LNCAP (cell line): ENCODE data around the gene INPP4A.

Experiments used
- TF ChIP-seq, protein P1 (sequence below): fragments of 450-650 bp; IDR thresholded peaks from 2 replicates; pipeline ENCODE4 v1.5.1; 2017; ENCODE audit warnings: mild to moderate bottlenecking

Gene INPP4A

GRCh38 chr2:98507461-98507860 lies 62.8 kb downstream of the INPP4A start:
- TF ChIP-seq, protein P1, sequence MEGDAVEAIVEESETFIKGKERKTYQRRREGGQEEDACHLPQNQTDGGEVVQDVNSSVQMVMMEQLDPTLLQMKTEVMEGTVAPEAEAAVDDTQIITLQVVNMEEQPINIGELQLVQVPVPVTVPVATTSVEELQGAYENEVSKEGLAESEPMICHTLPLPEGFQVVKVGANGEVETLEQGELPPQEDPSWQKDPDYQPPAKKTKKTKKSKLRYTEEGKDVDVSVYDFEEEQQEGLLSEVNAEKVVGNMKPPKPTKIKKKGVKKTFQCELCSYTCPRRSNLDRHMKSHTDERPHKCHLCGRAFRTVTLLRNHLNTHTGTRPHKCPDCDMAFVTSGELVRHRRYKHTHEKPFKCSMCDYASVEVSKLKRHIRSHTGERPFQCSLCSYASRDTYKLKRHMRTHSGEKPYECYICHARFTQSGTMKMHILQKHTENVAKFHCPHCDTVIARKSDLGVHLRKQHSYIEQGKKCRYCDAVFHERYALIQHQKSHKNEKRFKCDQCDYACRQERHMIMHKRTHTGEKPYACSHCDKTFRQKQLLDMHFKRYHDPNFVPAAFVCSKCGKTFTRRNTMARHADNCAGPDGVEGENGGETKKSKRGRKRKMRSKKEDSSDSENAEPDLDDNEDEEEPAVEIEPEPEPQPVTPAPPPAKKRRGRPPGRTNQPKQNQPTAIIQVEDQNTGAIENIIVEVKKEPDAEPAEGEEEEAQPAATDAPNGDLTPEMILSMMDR = no peak

DNA sequence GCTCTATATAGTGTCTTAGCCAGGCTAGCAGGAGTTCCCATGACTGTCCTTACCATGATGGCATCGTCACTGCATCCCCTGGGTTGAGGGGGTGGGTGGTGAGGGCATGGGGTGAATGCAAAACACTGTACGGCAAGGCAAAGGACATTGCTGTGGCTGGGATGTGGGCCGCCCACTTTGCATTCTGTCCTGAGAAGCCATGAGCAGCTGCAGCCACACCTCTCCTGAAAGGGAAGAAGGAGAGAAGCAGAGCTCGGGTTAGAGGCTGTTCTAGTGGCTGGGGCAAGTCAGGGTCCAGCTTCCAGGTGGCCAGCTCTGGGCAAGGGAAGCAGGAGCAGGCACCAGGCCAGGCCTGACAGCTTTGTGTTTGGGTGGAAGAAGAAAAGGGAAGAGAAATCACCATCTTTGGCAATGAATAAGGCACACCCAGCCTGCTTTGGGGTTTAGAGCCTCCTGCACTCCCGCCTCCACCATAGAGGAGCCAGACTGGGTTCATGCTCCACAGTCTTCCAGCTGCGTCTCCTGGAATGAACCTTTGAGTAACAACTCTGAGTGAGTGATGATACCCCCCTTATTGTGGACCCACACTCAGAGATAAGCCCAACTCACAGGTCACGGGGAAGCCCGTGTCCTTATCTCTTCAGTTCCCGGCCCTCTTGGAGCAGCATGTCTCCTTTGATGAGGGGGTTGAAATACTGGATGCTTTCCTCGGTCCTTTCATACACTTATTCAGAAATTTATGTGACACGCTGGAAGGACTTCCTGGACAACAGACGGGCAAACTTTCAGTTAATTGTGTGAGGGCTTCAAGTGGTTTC lies 63.4 kb downstream of the INPP4A start:
- TF ChIP-seq, protein P1 = no peak

DNA sequence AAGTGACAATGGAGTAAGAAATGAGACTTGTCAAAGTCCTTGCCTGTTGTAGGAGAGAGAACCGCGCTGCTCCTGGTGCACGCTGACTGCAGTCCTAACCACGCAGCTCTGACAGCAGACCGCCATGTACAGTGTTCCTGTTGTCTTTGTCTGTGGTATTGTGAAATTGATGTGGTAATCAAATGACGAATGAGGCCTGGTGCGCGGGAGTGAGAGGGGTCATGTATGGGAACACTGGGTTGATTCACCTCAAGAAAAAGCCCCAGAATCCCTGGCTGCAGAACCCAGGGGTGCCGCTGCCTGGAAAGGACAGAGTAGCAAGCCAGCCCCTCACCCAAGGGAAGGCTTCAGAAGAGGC lies 64.0 kb downstream of the INPP4A start:
- TF ChIP-seq, protein P1 = no peak

DNA sequence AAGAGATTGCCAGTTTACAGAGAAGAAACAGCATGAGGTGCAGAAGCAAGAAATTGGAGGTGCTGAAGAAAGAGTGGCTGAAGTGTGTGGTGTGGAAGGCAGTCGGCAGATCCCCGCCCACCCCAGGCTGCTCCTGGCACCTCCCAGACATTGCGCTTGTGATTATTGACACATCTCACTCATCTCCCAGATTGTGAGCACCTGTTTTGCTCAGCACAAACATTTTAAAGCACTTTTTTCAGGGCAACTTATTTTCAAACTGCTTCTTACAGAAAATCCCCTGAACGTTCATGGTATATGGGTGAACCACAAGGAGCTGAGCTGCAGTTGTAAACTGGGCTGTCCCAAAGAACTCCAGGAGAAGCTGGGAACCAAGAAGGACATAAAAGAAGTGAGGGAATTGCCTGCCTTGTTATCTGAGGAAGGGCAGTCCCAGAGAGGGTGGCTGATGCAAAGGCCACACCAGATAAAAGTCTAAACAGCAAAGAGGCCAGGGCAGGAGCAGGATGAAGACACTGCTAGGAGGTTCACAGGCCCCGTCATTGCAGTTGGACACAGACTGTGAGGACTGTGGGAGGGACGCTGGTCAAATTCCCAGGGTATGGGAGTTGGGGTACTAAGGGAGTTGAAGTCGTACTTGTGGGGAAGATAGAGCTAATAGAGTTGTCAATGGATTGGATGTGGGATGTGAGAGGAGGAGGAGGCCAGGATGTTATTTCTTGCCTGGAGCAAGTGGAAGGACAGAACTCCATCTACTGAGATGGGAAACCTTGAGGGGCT lies 65.1 kb downstream of the INPP4A start:
- TF ChIP-seq, protein P1 = no peak

DNA sequence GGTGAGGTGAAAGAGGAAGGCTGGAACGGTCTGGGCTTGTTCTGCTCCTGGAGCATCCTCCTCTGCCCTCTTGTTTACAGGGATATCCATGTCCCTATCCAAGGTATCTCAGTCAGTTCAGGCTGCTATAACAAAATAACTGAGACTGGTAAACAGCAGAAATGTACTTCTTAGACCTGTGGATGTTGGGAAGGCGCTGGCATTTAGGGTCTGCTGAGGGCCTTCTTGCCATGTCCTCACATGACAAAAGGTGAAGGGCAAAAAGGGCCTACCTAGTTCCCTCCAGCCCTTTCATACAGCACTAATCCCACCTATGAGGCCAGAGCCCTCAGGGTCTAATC lies 65.6 kb downstream of the INPP4A start:
- TF ChIP-seq, protein P1 = no peak

DNA sequence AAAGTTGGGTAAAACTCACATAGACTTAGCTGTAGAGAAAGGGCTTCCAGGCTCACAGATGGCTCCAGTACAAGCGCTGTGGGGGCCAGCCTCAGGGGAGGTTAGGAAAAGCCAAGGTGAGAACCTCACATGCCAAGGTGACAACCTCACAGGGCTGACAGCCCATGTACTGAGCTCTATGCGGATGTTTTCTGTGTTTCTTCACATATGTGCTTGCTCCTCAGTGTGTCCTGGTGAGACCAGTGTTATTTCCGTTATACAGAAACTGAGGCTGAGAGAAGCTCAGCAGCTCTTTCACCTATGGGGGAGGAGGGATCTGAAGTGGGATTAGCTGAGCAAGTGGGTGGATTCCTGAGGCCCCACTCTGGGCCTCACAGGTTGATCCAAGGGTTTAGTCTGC lies 67.3 kb downstream of the INPP4A start:
- TF ChIP-seq, protein P1 = no peak

DNA sequence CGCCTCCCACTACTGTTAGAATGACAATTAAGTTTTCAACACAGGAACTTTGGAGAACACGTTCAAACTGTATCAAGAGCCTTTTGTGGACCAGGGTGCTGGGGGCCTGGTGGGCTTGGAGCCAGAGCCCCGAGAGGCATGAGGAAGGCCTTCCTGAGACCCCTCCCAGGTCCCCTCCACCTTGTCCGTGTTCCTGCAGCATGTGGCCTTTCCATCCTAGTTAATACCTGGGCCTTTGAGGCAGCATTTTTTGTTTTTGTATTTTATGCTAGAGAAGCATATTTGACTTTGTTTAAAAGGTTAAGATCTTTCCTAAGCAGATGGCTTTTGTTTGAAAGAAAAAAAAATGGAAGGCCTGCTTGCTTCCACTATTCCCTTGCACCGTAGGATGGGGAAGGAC lies 68.0 kb downstream of the INPP4A start:
- TF ChIP-seq, protein P1 = no peak
